GM19351 (cell line): ENCODE results near the gene NSG2.
"Not testable (repeated sequence)": the region's sequence is repeated elsewhere in the genome, so short reads cannot be mapped to it uniquely, and the experiment has no call there.

Source experiments
- ATAC-seq: cut with Tn5 transposase; IDR thresholded peaks from one replicate; pipeline ENCODE4 v1.9.1; 2021; ENCODE audit warnings: mild to moderate bottlenecking, moderate library complexity; ENCODE audit not compliant: unreplicated experiment

The NSG2 gene

DNA sequence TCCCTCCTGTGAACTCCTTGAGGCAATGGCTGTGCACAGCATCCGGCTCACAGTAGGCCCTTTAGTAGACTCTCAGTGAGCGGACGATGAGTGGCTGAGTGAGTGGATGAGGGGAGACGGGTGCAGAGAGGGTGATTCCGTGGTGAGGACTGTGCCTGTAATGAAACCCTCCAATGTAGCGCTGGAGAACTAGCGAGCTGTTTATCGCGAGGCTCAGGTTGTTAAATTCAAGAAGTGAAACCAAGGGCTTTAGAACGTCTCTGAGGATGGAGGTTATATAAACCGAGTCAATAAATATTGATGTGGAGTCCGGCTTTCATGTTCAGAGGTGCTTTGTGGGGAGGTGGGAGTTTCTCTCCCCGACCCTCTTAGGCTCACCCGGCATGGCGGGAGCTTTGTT is 53.2 kb downstream of the NSG2 start:
- no peak for ATAC-seq

DNA sequence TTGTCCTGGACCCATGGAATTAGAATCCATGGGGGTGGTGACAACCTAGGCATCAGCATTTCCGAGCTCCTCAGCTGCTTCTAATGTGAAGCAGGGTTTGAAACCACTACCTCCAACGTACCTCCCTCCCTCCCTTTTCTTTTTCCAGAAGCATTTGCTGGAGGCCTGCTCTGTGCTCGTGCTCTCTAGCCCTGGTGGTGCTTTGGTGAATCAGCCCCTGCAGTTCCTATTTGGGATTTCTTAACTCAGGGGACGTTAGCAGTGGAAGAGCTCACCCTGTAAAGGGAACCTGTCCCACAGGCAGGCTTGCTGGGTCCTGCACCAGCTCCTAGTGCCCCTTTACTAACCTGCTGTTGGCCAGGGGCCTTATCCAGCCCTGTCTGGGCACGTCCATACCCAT is 55.0 kb downstream of the NSG2 start:
- no peak for ATAC-seq

DNA sequence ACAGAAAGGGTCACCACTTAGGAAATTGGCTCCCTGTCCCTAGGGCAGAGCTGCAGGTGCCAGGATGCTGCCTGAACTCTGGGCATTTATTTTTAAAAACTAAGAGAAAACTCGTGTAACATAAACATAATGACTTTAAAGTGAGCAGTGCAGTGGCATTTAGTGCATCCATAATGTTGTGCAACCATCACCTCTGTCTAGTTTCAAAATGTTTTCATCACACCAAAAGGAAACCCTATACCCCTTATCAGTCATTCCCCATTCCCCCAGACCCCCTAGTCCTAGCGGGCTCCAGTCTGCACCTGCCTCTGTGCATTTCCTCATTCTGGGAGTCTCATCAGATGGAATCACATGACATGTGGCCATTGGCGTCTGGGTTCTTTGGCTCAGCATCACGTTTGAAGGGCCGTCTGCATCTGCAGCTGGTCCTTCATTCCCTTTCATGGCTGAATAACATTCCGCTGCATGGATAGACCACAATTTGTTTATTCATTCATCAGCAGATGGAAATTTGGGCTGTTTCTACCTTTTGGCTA is 55.8 kb downstream of the NSG2 start:
- ATAC-seq: no peak

GRCh38 chr5:174102574-174102973 is 57.1 kb downstream of the NSG2 start:
- not testable (repeated sequence) for ATAC-seq

DNA sequence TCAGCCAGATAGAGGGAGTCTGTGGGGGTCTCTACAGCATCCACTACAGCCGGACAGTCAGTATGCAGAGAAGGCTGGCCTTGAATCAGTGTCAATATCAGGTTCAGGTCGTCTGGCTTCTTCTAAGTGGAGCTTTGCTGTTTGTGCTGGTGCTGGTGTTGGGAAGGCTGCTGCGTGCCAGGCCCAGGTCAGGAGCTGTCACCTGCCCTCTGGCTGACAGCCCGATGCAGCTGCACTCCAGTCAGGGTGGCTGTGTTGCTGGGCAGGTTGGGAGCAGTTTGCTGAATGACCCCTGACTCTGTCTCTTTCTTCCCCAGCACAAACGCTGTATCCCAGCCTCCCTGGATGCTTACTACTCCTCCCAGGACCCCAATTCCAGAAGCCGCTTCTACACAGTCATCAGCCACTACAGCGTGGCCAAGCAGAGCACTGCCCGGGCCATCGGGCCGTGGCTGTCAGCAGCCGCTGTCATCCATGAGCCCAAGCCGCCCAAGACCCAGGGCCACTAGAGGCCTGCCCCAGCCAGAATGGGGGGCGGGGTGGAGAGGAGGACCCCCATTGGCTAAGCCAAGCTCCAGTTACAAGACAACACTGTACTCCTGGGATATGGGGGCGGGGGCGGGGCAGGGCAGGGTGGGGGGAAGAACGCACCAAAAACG is 61.6 kb downstream of the NSG2 start:
- ATAC-seq: no peak

GRCh38 chr5:174108745-174109144 is 63.2 kb downstream of the NSG2 start:
- ATAC-seq: no peak

DNA sequence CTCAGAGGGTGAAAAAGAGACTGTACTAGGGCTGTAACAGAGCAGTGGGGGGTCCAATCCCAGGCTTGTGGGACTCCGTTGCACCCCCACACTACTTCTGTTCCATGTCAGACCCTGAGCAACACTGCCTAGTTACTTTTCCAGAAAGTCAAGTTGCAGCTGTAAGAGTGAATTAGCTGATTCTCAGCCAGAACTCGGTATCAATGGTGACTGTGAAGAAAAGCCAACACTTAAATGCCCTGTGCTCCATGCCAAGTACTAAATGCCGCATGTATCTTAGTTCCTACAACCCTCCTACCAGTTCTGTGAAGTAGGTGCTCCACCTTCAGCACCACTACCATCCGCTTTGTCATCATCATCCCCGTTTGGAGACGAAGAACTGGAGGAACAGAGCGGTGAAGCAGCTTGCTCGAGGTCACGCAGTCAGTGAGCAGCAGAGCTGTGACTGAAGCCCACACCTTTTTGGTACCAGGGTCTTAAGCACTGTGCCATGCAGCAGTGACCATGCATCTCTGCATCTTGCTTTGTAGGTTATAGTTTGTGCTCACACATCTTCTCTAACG is 64.3 kb downstream of the NSG2 start:
- ATAC-seq: no peak

DNA sequence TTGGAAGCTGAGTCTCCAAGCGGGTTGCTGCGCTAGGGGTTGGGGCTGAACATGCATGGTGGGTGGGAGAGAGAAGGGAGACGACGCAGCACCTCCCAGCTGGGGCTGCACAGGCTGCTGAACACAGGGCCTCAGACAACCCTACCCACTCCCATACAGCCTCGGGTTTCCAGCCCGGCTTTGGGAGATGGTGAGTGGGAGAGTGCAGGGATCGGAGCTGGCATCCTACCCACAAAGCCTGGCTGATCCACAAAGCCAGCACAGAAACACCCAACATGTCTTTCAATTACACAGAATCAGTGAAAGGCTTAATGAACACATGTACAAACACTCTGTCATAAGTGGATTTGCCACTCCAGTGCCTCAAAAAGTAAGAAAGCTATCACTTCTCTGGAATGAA is 64.8 kb downstream of the NSG2 start:
- no peak for ATAC-seq

DNA sequence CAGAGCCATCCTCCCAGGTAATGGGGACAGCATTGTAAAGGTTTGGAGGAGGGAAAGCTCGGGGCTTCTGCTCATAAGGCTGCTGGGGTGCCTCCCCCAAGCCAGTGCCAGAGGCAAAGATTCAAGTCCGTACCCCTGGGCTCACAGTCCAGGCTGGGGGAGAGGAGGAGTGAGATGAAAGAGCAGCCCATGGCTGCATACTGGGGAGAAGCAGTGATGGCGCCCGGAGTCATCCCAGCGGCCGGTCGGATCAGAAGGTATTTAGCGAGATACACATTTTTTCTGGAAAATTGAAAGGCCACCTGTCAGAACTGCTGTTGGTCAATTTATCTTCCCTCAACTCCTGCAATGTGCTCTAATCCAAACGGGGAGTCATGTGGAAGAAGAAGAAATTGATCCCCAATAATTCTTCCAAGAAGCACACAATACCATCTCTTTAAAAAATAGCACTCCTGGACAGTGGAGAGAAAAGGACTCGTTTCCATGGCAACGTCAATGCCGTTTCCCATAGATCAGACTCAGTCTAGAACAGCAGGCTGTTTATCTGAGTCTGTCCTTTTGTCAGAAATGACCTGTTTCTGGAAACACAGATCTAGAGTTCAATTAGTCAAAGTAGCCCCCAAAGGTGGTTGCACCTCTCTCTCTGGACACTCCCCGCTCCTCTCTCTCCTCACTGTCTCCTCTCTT is 65.9 kb downstream of the NSG2 start:
- no peak for ATAC-seq

GRCh38 chr5:174115226-174115625 is 69.7 kb downstream of the NSG2 start:
- ATAC-seq: no peak

DNA sequence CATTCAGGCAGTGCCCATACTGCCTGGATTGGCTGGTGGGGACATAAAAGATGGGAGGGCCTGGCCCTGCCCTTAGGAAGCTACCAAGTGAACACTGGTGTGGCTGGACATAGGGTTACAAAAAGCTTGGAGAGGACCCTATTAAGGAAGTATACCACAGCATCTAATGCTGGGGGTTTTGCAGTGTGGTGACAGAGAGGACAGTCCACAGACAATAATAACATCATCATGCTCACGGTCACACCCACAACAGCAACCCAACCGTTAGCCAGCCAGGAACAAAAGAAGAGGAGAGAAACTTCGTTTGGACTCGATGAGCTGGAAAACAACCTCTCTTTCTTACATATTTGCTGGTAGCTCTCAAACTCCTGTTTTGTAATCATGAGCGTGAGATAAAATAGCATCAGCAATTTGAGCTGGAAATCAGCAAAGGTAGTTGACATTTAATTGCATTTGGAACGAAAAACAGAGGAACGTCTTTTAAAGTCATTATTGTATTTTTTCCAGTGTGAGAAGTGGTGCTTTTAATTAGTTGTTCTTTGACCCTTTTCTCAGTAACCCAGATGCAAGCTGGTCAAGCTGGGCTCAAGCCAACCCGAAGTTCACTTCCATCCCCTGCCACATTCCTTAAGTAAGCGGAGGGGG is 73.4 kb downstream of the NSG2 start:
- ATAC-seq: no peak

- ATAC-seq: no peak
Observed at GRCh38 chr5:174119468-174119881, 74.0 kb downstream of the NSG2 start.

DNA sequence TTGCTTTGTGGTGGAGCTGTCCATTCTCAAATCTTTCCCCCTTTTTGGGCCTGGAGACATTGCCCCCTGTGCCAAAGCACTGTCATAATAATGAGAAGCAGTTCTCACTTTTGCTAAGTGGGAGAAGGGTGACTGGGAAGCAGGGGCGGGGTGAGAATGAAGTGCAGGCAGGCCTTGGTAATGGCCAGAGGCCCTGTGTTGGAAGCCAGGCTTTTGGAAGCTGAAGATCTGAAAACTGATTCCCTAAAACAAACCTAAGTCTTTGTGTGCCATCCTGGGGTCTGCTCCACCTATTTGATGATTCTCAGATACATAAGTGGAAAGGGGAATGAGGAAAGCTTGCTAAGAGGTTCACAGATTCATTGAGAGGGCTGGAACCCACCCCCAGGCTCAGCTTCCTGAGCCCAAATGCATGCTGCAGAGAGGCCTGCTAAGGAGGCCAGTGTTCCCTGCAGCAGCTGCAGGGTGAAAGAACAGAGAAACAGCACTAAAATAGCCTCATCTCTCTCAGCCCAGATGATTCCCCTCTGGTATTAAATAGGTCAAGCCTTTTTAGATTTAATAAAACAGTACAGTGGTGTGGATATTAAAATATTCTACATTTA is 75.0 kb downstream of the NSG2 start:
- no peak for ATAC-seq

DNA sequence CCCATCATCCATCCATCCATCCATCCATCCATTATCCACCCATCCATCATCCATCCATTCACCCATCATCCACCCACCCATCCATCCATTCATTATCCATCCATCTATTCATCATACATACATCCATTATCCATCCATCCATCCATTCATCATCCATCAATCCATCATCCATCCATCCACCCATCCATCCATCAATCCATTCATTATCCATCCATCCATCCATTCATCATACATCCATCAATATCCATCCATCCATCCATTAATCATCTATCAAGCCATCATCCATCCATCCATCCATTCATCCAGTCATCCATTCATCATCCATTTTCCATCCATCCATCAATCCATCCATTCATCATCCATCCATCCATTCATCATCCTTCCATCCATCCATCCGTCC is 89.0 kb downstream of the NSG2 start:
- ATAC-seq: no peak

DNA sequence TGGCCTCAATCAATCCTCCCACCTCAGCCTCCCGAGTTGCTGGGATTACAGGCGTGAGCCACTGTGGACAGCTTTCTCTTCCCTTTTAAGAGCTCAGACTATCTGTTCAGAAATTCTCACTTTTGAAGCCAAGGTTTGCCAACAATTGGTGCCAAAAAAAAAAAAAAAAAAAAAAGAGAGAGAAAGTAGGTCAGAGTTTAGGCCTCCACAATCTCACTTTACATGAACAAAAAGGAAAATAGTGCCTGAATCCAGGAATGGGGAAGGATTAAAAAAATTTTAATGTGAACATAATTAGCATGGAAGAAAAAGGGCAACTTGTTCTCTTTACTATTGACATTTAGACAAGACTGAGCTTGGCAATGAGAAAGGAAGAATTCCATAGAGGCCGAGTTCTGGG is 94.1 kb downstream of the NSG2 start:
- no peak for ATAC-seq

DNA sequence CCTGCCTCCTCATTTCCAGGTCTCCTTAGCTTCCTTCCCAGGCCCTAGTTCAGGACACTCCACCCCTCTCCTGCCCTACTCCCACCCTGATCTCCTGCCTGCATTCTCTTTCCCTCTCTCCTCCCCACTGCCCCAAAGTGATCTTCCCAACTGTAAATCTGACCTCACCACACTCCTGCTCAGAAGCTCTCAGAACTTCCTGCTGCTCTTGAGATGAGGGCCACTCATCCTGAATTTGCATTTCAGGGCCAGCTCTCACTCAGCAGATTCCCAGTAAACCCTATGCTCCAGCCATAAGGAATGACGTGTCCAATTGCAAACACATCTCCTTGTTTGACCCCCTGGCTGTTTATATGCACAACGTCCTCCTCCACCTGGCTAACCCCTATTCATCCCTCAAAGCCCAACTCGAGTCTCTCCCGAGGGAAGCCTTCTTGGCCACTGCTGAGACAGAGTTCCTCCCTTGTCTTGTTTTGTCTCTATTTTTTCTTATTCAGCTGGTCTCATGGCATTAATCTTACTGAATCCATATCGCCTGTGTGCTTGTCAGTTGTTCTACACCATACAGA is 95.0 kb downstream of the NSG2 start:
- no peak for ATAC-seq

GRCh38 chr5:174141398-174141797 is 95.9 kb downstream of the NSG2 start:
- ATAC-seq: no peak

- no peak for ATAC-seq
Observed at GRCh38 chr5:174145091-174145490, 99.6 kb downstream of the NSG2 start.

DNA sequence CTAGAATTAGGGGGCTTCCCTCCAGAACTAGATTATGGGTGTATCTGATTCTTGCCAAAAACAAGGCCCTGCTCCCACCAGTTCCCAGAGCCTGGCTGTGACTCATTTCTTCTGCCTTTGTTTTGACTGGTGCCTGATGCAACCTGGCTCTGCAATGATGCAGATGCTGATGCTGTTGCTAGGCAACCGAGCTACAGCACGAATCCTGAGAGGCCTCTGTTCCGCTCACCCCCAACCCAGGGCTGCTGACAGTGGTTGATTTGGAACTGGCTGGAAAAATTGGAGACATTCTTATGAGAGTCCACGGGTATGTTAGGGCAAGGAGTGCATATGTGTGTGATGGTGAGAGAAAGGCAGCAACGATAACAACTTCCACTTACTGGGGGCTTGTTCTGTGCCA is 100.3 kb downstream of the NSG2 start:
- no peak for ATAC-seq

GRCh38 chr5:174146556-174146955 is 101.0 kb downstream of the NSG2 start:
- no peak for ATAC-seq

DNA sequence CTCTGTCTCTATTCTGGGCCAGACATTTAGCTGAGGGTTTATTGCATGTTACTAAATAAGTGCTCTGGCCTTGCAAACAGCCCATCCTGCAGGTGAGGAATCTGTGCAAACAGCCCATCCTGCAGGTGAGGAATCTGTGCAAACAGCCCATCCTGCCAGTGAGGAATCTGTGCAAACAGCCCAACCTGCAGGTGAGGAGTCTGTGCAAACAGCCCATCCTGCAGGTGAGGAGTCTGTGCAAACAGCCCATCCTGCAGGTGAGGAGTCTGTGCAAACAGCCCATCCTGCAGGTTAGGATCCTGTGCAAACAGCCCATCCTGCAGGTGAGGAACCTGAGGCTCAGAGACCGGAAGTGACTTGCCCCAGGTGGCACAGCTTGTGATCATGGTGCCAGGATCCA is 101.5 kb downstream of the NSG2 start:
- ATAC-seq: not testable (repeated sequence)
